OCI-LY3 (cell line): ENCODE measurements around the gene SLC36A3.

Source experiments
- EZH2phosphoT487 ChIP-seq: fragments of 200-600 bp; shearing (Covaris generic); IDR thresholded peaks from 2 replicates; pipeline ENCODE4 v1.6.1; 2018; ENCODE audit warnings: antibody characterized with exemption, mixed run types, low read depth
- TF ChIP-seq, protein P1 (sequence below): fragments of 200-600, 300-600 bp; sonication (generic); IDR thresholded peaks from 2 replicates; pipeline ENCODE4 v1.5.1; 2014; ENCODE audit warnings: antibody characterized with exemption, low read length, low read depth

GRCh38 chr5:151254556-151254955 is 49.0 kb downstream of the SLC36A3 start:
- TF ChIP-seq, protein P1, sequence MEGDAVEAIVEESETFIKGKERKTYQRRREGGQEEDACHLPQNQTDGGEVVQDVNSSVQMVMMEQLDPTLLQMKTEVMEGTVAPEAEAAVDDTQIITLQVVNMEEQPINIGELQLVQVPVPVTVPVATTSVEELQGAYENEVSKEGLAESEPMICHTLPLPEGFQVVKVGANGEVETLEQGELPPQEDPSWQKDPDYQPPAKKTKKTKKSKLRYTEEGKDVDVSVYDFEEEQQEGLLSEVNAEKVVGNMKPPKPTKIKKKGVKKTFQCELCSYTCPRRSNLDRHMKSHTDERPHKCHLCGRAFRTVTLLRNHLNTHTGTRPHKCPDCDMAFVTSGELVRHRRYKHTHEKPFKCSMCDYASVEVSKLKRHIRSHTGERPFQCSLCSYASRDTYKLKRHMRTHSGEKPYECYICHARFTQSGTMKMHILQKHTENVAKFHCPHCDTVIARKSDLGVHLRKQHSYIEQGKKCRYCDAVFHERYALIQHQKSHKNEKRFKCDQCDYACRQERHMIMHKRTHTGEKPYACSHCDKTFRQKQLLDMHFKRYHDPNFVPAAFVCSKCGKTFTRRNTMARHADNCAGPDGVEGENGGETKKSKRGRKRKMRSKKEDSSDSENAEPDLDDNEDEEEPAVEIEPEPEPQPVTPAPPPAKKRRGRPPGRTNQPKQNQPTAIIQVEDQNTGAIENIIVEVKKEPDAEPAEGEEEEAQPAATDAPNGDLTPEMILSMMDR, result no peak
- TF ChIP-seq EZH2phosphoT487, result no peak
